T47D (cell line): ENCODE results near the gene CHST10.
"Not testable (repeated sequence)": the region's sequence is repeated elsewhere in the genome, so short reads cannot be mapped to it uniquely, and the experiment has no call there.

Source experiments
- DNase-seq, 2 experiments: peaks; one replicate each; pipeline versions ENCODE4 v3.0.0 to v3.0.0-alpha.2; 2011 to 2012; ENCODE audit warnings: low read depth in 1 of 2, low spot score in 1 of 2
- JUND ChIP-seq: IDR thresholded peaks from 2 replicates; pipeline ENCODE4 v1.6.1; 2012; ENCODE audit warnings: low read depth
- in situ Hi-C: cut with HindIII; loops from 2 replicates; pipeline ENCODE4 v1.10.0; 2016; ENCODE audit warnings: low sequenced_read_pairs, low pct_unique_long_range_greater_than_20kb

Gene CHST10, protein sequence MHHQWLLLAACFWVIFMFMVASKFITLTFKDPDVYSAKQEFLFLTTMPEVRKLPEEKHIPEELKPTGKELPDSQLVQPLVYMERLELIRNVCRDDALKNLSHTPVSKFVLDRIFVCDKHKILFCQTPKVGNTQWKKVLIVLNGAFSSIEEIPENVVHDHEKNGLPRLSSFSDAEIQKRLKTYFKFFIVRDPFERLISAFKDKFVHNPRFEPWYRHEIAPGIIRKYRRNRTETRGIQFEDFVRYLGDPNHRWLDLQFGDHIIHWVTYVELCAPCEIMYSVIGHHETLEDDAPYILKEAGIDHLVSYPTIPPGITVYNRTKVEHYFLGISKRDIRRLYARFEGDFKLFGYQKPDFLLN

DNA sequence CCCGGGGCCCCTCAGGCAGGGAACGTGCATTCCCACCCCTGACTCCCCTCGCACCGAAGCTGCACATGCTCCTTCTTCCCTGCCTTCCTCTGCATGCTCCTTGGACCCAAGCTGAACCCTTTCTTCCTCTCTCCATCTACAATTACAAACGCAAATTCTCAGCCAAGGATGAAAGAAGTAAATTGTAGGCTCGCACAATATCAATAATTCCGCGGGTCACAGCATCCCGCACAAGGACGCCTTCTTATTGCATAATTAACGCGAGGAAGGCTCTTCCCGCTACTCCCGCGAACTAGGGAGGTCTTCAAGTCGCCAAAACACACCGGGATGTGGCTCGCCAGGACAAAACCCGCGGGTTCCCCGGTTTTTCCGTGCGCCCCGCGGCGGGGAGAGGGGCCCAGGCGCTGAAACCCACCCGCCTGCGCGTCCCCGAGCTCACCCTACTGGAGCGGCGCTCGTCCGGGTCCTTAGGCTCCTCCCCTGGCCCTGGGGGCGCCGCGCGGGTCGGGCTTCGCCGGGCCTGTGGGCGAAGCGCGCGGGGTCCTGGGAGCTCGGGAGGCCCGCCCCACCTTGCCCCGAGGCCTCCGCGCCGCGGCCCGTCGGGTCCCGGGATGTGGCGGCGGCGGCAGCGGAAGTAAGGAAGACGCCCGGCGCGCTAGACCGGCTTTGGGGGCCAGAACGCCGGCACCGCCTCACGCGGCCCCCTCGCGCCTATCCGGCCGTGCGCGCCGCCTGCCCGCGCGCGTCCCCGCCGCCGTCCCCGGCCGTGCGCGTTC is at the start of gene CHST10:
CHST10 (minus strand) TSS at position 734 of the 776 bp plus-strand sequence. CDS start 10,993 bp downstream, outside the sequence.
- DNase-seq, result peak; percentile 44 to 58
- TF ChIP-seq JUND, result no peak
- in situ Hi-C loops, result no loop called here

DNA sequence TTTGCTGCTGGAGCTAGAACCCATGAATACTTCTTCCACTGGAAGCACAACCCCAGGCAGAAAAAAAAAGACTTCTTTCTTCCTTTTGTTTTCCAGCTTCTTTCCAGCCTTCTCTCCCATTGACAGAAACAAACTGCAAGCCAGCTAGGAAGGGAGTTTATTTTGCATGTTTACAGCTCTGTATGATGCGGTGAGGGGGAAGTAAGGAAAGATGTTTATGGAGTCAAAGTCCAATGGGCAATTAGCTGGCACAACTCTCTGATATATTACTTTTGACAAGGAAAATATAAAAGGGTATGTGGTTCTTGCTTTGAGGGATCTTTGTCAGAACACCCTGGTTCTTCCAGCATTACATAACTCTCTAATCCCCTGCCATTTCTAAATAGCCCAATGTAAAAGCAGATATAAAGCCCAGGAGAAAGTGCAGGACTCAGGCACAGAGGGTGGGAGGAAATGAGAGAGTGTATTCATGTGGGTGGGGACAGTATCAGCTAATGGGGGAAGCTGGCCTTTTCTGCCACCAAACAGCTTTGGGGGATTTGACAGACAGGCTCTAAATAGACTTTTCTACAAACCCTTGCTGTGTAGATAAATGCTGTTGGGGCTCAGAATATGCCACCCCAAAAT is 43.5 kb upstream of the CHST10 start:
- TF ChIP-seq JUND, result no peak
- in situ Hi-C loops, result no loop called here
- DNase-seq, result no peak

DNA sequence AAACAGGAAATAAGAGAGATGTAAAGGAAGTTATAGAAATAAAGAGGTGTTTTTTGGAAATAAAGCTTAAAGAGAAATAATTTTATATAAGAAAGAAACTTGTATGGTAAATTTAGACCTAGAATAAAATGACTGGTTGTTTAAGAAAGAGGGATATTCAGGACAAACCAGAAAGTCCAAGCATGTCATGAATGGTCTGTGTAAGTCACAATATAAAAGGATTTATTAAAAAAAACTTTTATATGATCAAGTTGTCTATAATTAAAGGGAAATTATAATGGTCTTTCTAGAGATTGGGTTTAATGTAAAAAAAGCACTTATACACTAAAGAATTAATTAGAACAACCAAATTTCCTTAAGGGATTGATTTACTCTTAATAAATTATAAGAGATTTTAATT is 38.9 kb upstream of the CHST10 start:
- peak in 1 of 2 experiments; percentile 5 for DNase-seq
- in situ Hi-C loops, result not testable (repeated sequence)

DNA sequence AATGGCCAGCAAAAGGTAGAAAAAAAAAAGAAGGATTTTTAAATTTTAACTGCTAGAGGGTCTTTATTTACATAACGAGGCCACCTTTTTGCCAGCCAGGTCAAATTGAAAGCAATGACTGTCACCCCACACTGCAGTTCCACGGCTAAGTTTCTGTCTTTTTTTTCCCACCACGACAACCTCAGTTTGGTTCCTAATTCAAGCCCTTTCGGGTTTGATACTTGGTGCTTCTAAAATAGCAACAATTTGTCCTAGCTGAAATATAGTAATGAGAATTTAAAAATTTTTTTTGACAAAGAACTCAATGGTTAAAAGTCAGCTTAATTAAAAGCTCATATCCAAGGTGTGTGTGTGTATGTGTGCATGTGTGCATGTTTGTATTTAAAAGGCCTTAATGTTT is 36.4 kb upstream of the CHST10 start:
- no peak for DNase-seq
- no peak for TF ChIP-seq JUND
- in situ Hi-C loops, result no loop called here

DNA sequence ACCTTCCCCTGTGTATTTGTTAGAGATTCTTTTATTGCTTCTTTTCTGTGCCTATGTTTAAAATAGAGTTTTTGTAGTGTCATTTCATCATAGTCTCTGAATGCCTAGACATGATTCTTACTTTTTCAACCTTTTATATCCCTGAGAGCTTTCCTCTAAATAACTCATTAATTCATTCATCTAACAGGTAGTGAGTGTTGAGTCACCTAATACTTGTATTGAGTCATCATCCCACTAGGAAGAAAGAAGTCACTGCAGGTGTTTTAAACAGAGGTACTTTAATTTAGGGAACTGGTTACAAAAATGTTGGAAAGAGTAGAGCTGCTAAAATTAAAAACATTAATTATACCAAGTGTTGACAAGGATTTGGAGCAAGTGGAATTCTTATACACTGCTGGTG is 34.3 kb upstream of the CHST10 start:
- no peak for TF ChIP-seq JUND
- in situ Hi-C loops, result no loop called here
- no peak for DNase-seq

DNA sequence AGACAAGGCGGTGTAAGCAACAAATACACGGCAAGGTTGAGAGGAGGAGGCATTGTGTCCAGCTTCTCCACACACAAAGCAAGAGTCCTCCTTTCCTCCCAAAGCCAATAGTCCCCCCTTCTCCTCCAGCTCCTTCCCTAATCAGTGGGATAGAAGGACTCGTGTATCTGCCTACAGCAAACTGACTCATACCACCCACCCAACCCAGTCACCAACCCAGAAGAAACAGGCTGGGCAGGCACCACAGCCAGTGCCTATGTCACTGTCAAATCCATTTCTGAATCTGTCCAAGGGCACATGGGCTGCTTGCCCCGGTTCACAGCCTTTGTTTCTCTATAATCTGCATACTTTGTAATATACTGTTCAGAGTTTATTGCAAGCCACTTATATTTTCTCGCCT is 33.6 kb upstream of the CHST10 start:
- DNase-seq, result no peak
- TF ChIP-seq JUND, result no peak
- in situ Hi-C loops, result no loop called here

DNA sequence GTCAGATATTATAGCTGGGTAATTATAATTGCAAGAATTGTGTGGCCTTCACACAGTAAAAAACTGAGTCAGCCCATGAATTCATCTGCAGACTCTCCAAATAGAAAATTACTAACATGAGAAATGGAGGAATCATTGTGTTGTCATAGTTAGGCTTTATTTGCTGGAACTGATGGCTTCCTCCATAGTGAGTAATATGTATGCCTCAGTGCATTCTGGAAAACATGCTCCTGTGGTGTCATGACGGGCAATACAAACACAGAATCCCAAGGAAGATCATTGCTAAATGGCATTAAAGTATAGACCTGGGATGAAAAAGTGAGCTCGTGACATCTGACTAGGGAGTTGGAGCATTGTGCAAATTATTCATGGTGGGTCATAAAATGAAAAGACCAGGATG is 29.2 kb upstream of the CHST10 start:
- DNase-seq, result no peak
- TF ChIP-seq JUND, result no peak
- in situ Hi-C loops, result no loop called here

DNA sequence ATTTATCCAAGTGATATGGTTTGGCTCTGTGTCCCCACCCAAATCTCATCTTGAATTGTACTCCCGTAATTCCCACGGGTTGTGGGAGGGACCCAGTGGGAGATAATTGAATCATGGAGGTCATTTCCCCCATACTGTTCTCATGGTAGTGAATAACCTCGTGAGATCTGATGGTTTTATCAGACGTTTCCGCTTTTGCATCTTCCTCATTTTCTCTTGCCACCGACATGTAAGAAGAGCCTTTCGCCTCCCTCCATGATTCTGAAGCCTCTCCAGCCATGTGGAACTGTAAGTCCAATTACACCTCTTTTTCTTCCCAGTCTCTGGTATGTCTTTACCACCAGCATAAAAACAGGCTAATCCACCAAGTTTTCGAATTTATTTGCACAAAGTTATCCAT is 20.3 kb upstream of the CHST10 start:
- TF ChIP-seq JUND, result no peak
- in situ Hi-C loops, result no loop called here
- DNase-seq, result no peak

DNA sequence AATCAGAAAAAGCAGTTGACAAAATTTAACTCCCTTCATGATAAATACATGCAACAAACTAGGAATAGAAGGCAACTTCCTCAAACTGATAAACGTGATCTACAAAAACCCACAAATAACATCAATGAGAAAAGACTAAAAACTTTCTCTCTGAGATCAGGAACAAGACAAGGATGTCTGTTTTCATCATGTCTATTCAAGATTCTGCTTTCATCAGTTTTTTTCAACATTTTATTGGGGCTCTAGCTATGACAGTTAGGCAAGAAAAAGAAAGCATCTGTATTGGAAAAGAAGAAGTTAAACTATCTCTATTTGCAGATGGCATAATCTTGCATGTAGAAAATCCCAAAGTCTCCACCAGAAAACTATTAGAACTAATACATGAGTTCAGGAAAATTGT is 12.3 kb upstream of the CHST10 start:
- DNase-seq, result no peak
- in situ Hi-C loops, result no loop called here
- TF ChIP-seq JUND, result no peak

DNA sequence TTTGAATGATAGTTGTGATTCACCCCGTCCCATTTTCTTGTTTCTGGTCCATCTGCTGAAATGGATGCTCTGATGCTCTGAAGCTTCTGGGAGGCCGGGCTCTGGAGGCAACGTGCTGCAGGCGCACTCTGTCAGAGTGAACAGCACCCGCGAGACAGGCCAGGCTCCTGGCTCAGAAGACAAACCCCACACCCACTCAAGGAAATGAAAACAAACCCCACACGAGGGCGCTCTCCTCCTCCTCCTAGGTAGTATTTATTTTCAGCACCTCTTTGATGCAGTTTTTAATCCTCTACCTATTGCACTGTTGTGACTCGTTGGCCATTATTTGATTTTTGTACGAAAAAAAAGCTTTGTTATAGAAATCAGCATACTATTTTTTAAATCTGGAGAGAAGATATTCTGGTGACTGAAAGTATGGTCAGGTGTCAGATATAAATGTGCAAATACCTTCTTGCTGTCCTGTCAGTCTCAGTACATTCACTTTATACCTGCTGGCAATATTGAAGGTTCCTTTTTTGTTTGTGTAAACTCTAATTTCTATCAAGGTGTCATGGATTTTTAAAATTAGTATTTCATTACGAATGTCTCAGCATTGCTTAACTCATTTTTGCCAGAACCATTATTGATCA is 10.3 kb upstream of the CHST10 start:
- TF ChIP-seq JUND, result no peak
- DNase-seq, result peak; percentile 42 to 85
- in situ Hi-C loops, result no loop called here

DNA sequence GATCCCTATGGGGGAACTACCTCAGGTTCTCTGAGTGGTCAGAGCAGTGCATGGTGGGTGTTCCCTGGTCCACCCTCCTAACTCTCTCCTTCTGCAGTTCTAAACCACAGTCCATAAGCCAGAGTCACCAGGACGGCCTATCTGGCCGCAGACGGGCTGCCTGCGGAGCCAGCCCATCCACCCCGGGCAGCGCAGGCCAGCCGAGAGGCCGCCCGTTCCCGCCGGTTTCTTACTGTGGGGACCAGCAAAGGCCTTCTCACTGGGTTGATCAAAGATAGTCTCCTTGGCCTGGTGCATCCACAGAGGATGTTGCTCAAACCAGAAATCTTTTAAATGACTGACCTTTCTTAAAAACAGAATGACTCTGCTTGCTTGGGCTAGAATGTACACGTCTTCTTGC is 9.6 kb upstream of the CHST10 start:
- in situ Hi-C loops, result no loop called here
- TF ChIP-seq JUND, result no peak
- no peak for DNase-seq

DNA sequence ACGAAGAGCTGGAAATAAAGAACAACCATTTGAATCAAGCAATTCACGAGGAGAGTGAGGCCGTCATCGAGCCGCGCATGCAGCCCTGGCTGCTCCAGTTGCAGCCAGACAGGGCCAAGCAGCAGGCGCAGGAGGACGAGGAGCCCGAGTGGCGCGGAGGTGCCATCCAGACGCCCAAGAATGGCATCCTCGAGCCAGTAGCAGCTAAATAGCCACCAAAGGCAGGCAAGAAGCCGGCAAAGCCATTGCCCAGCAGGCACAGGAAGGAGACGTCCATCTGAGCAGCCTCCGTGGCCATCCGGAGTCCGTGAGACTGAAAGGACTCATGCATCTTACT is 8.9 kb upstream of the CHST10 start:
- no peak for DNase-seq
- no peak for TF ChIP-seq JUND
- in situ Hi-C loops, result no loop called here
